Measurements from ENCODE around the gene MAPKAP1. TPM values are rescaled to one million over a fixed set of nuclear protein-coding genes. Genes with fewer than 3 reads are reported as not detected.

MAPKAP1 gene
- total and polyA plus RNA-seq, 4 donors: 44.5 to 64.0 (median 62.6) TPM

DNA sequence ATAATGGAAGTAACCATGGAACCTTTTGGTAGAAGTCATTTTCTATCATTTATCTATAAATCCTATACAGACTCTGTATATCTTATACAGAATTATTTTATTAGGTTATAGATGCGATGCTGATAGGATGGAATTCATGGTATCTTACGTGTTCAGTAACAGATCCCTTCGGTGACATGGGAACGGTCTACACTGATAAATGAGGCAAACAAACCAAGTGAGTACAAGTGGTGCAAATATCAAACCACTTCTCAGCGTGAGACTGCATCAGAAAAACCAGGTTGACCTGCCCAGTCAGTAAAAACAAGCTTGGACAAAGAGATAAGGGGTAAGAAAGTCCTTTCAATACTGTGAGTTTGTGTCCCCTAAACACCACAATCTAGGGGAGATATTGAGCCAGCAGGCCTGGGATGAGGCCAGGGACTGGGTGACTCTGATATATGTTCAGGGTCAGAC lies 229.9 kb downstream of the MAPKAP1 start:
- Histone ChIP-seq H3K27ac (ENCODE audit: low read depth, low read length) (no peak overlapping the region), H3K4me3 (ENCODE audit: low read depth, low read length) (no peak overlapping the region), H3K27me3 (ENCODE audit: control insufficient read depth, insufficient read depth, low read length) (no peaks in the 10 kb centered on the region), H3K36me3 (ENCODE audit: control insufficient read depth, insufficient read depth, low read length) (no peaks in the 10 kb centered on the region), H3K4me1 (ENCODE audit: control insufficient read depth, insufficient read depth, low read length) (peaks cover 4% of the 10 kb centered on the region), H3K9me3 (ENCODE audit: control insufficient read depth, insufficient read depth, low read length) (no peaks in the 10 kb centered on the region)
- DNase-seq (ENCODE audit: low read depth in 4 of 6, low spot score in 6 of 6): no peak
- 100% methylated on average over 2 of the region's 5 CpGs for WGBS (ENCODE audit: insufficient coverage)

DNA sequence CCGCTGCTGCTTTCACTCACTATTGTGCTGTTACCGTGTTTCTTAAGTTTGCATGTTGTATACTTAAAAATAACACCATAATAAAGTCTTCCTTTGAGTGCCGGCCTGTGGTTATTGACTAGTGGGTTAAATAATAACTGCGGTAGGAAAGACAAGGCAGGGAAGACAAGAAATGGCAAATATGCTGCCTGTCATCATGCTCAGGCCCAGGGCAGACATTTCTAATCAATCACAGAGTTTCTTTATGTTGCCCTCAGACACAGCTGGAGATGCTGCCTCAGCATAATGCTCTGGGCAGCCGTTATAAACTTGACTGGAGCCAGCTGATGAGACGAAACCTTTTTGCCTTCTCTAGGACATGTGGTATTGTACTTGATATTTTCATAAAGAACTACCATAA lies 230.4 kb downstream of the MAPKAP1 start:
- Histone ChIP-seq H3K27ac (ENCODE audit: low read depth, low read length) (no peak overlapping the region), H3K36me3 (ENCODE audit: control insufficient read depth, insufficient read depth, low read length) (no peaks in the 10 kb centered on the region), H3K4me3 (ENCODE audit: low read depth, low read length) (no peak overlapping the region), H3K4me1 (ENCODE audit: control insufficient read depth, insufficient read depth, low read length) (peaks cover 4% of the 10 kb centered on the region), H3K27me3 (ENCODE audit: control insufficient read depth, insufficient read depth, low read length) (no peaks in the 10 kb centered on the region), H3K9me3 (ENCODE audit: control insufficient read depth, insufficient read depth, low read length) (no peaks in the 10 kb centered on the region)
- no CpG with 5 or more reads among the region's 6 CpGs for WGBS (ENCODE audit: insufficient coverage)
- no peak for DNase-seq (ENCODE audit: low read depth in 4 of 6, low spot score in 6 of 6)

DNA sequence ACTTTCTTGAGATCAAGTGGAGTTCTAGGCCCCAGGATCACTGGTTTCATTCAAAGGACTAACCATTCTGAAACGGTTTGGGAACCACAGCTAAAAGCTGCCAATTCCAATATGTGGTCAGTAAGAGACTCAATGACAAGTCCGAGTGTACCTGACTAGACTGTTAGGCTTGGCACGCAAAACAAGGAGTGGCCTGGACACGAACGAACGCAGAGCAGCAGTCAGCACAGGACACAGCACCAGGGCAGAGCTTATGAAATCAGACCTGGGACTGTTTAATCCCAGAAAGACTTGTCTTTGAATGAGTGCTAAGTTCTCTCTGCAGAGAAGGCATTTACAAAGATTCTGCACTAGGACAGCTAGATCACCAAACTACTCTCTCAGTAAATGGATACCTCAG lies 231.6 kb downstream of the MAPKAP1 start:
- 85% methylated on average over 6 of the region's 6 CpGs for WGBS (ENCODE audit: insufficient coverage)
- peaks cover 4% of the 10 kb centered on the region for H3K36me3 ChIP-seq (ENCODE audit: control insufficient read depth, insufficient read depth, low read length)
- no peaks in the 10 kb centered on the region for H3K27me3 ChIP-seq (ENCODE audit: control insufficient read depth, insufficient read depth, low read length)
- H3K4me1 ChIP-seq (ENCODE audit: control insufficient read depth, insufficient read depth, low read length): peaks cover 12% of the 10 kb centered on the region
- no peak for DNase-seq (ENCODE audit: low read depth in 4 of 6, low spot score in 6 of 6)
- no peaks in the 10 kb centered on the region for H3K9me3 ChIP-seq (ENCODE audit: control insufficient read depth, insufficient read depth, low read length)
- no peak overlapping the region for H3K4me3 ChIP-seq (ENCODE audit: low read depth, low read length)
- no peak overlapping the region for H3K27ac ChIP-seq (ENCODE audit: low read depth, low read length)

DNA sequence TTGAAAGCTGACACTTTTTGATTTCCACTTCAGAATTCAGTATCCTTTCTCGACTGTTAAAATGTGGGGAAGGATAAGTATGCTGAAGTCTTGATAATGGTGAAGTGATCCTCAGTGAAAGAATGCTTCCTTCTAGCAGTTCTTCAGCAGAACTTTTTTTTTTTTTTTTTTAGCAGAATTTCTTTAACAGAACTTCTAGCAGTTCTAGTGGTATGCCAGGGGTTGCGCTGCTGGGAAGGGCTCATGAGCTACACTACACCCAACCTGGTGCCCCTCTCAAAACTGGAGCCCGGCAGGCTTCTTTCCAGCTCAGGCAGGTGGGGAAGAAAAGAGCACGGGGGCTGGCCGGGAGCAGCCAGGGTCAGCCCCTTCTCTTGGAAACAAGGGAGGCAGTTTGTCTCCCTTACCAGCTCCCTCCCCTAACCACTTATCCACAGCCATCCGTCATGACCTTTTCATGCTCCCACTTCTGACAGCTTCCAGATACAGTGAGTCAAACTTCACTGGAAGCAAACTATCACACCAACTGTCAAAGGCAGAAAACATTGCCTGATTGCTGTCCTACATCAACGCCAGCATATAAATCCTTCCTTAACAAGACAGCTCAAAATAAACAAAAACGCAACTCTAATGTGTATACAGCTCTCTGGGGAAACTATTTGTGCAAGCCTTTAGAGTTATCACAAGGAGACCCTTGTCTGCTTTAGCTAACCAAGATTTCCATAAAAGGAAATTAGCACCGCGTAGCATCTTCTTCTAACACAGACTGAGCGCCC lies 233.9 kb downstream of the MAPKAP1 start:
- Histone ChIP-seq H3K9me3 (ENCODE audit: control insufficient read depth, insufficient read depth, low read length) (no peaks in the 10 kb centered on the region), H3K4me3 (ENCODE audit: low read depth, low read length) (no peak overlapping the region), H3K27me3 (ENCODE audit: control insufficient read depth, insufficient read depth, low read length) (no peaks in the 10 kb centered on the region), H3K27ac (ENCODE audit: low read depth, low read length) (peak overlapping the region; percentile 29), H3K4me1 (ENCODE audit: control insufficient read depth, insufficient read depth, low read length) (peaks cover 12% of the 10 kb centered on the region), H3K36me3 (ENCODE audit: control insufficient read depth, insufficient read depth, low read length) (peaks cover 4% of the 10 kb centered on the region)
- DNase-seq (ENCODE audit: low read depth in 4 of 6, low spot score in 6 of 6): peak in 1 of 6 donors; percentile 45
- WGBS (ENCODE audit: insufficient coverage): 30% methylated on average over 7 of the region's 11 CpGs

DNA sequence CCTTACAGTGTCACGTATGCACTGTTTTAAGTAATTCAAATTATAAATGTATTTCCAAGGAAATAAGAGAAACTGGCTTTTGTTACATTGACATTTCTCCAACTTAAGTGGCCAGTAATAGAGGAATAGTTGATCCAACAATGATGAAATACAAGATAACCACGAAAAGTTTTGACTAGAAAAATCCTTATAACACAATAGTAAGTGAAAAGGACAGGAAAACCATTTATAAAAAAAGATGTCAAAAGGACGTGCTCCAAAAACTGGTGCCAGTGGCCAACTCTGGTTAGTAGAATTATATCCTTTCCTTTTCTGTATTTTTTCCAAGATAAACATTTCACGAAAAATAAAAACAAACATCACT lies 234.5 kb downstream of the MAPKAP1 start:
- no peaks in the 10 kb centered on the region for H3K27me3 ChIP-seq (ENCODE audit: control insufficient read depth, insufficient read depth, low read length)
- DNase-seq (ENCODE audit: low read depth in 4 of 6, low spot score in 6 of 6): no peak
- H3K27ac ChIP-seq (ENCODE audit: low read depth, low read length): no peak overlapping the region
- no peak overlapping the region for H3K4me3 ChIP-seq (ENCODE audit: low read depth, low read length)
- peaks cover 15% of the 10 kb centered on the region for H3K4me1 ChIP-seq (ENCODE audit: control insufficient read depth, insufficient read depth, low read length)
- no peaks in the 10 kb centered on the region for H3K9me3 ChIP-seq (ENCODE audit: control insufficient read depth, insufficient read depth, low read length)
- peaks cover 5% of the 10 kb centered on the region for H3K36me3 ChIP-seq (ENCODE audit: control insufficient read depth, insufficient read depth, low read length)
- WGBS (ENCODE audit: insufficient coverage): no CpG with 5 or more reads among the region's 4 CpGs

DNA sequence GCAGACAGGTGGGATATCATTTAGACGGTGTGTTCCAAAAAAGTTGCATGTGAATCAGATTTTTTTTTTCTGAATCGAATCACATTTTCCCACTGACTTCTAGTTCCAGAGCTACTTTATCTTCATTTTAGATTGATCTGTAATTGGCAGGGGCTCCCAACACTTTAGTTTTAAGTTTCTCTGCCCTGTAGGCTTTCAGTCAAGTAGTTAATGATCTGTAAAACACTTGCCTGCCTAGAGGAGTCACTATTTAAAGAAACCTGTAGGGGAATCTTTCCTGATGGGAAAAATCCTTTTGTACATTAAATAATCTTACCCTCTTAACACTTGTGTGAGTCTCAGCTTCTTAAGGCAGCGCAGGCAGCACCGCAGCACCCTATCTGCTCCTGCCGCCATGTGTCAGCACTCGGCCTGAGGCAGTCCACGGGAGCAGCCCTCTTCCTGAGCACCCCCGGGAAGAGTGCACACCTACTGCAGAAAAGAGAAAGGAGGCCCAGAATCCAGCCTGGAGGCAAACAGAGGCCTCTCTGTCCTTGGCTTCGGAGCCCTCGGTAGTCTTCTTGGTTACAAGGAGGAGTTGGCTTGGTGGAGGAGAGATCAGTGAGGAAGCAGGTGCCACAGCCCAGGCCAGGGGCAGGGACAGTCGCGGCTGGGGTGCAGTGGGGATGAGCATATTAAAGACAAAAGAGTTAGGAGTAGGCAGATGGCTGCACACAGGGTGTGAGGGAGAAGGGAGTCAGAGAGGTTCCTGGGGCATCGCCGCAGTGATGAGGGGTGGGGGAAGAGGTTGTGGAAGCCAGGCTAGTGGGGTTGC lies 236.0 kb downstream of the MAPKAP1 start:
- Histone ChIP-seq H3K27ac (ENCODE audit: low read depth, low read length) (no peak overlapping the region), H3K4me1 (ENCODE audit: control insufficient read depth, insufficient read depth, low read length) (peaks cover 20% of the 10 kb centered on the region), H3K36me3 (ENCODE audit: control insufficient read depth, insufficient read depth, low read length) (peaks cover 9% of the 10 kb centered on the region), H3K27me3 (ENCODE audit: control insufficient read depth, insufficient read depth, low read length) (no peaks in the 10 kb centered on the region), H3K9me3 (ENCODE audit: control insufficient read depth, insufficient read depth, low read length) (no peaks in the 10 kb centered on the region), H3K4me3 (ENCODE audit: low read depth, low read length) (no peak overlapping the region)
- 68% methylated on average over 11 of the region's 14 CpGs for whole genome bisulfite sequencing (ENCODE audit: insufficient coverage)
- no peak for DNase-seq (ENCODE audit: low read depth in 4 of 6, low spot score in 6 of 6)

DNA sequence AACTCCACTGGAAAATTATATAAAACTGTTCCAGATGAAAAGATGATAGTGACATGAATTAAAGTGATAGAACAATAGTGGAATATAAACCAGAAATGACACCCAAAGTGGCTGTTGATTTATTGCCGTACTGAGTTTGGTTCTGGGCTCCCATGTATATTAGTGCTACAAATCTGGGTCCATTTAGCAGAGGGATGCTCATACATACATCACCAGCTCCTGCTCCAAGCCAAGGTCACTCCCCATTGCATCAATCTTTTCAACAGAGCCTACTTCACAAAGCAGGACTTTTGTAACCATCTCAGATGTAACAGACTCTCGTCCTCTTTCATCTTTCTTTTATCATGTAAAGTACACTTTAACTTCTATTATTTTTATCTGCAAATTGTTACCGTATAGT lies 236.8 kb downstream of the MAPKAP1 start:
- DNase-seq (ENCODE audit: low read depth in 4 of 6, low spot score in 6 of 6): no peak
- H3K4me3 ChIP-seq (ENCODE audit: low read depth, low read length): no peak overlapping the region
- no peaks in the 10 kb centered on the region for H3K9me3 ChIP-seq (ENCODE audit: control insufficient read depth, insufficient read depth, low read length)
- peaks cover 20% of the 10 kb centered on the region for H3K4me1 ChIP-seq (ENCODE audit: control insufficient read depth, insufficient read depth, low read length)
- H3K36me3 ChIP-seq (ENCODE audit: control insufficient read depth, insufficient read depth, low read length): peaks cover 9% of the 10 kb centered on the region
- 75% methylated on average over 2 of the region's 3 CpGs for WGBS (ENCODE audit: insufficient coverage)
- no peak overlapping the region for H3K27ac ChIP-seq (ENCODE audit: low read depth, low read length)
- no peaks in the 10 kb centered on the region for H3K27me3 ChIP-seq (ENCODE audit: control insufficient read depth, insufficient read depth, low read length)

DNA sequence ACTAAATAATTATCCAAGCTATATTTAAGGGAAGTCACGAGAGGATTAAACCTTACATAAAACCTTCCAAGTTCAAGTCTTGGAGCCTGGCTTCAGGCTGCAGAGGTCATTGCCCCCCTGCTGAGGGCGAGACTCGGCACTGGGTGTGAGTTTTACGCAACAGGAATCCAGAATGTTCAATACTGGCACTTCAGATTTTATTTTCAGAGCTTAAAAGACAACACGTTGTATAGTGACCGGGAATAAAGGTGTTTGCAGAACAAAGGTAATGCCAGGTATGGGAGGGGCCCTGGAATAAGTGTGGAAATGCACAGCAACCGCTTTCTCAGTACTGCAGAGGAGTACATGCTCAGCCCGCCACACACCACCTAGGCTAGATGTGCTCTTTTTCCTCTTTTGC lies 238.4 kb downstream of the MAPKAP1 start:
- Histone ChIP-seq H3K4me1 (ENCODE audit: control insufficient read depth, insufficient read depth, low read length) (peaks cover 20% of the 10 kb centered on the region), H3K36me3 (ENCODE audit: control insufficient read depth, insufficient read depth, low read length) (peaks cover 9% of the 10 kb centered on the region), H3K27me3 (ENCODE audit: control insufficient read depth, insufficient read depth, low read length) (no peaks in the 10 kb centered on the region), H3K4me3 (ENCODE audit: low read depth, low read length) (no peak overlapping the region), H3K27ac (ENCODE audit: low read depth, low read length) (no peak overlapping the region), H3K9me3 (ENCODE audit: control insufficient read depth, insufficient read depth, low read length) (no peaks in the 10 kb centered on the region)
- 89% methylated on average over 7 of the region's 8 CpGs for WGBS (ENCODE audit: insufficient coverage)
- no peak for DNase-seq (ENCODE audit: low read depth in 4 of 6, low spot score in 6 of 6)

DNA sequence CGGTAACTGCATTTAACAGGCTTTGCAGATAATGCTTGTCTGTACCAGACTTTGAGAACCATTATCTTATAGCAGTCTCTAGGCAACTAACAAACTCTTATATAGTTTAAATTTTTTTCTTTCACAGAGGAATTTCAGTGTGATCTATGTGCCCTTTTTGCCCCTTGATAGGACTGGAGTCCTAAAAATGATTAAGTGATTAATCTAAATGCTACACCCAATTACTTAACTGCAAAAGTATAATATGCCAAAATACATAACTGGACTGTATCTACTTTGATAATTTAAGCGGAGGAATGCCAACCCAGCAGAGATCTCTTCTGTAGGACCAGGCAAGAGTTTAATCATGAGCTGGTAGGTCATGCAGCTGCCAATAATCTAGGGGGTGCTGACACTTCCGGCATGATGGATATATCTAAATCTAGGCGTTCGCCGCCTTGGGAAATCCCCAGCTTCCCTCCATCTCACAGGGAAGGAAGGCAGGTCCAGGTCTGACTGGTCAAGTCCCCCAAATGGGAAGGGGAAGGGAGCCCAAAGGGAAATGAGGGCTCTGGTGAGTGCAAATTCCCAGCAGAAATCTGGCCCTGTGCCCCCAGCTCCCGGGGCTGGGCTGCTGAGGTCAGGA lies 239.8 kb downstream of the MAPKAP1 start:
- Histone ChIP-seq H3K27me3 (ENCODE audit: control insufficient read depth, insufficient read depth, low read length) (no peaks in the 10 kb centered on the region), H3K27ac (ENCODE audit: low read depth, low read length) (no peak overlapping the region), H3K4me3 (ENCODE audit: low read depth, low read length) (no peak overlapping the region), H3K4me1 (ENCODE audit: control insufficient read depth, insufficient read depth, low read length) (peaks cover 16% of the 10 kb centered on the region), H3K36me3 (ENCODE audit: control insufficient read depth, insufficient read depth, low read length) (peaks cover 9% of the 10 kb centered on the region), H3K9me3 (ENCODE audit: control insufficient read depth, insufficient read depth, low read length) (no peaks in the 10 kb centered on the region)
- DNase-seq (ENCODE audit: low read depth in 4 of 6, low spot score in 6 of 6): no peak
- WGBS (ENCODE audit: insufficient coverage): 55% methylated on average over 2 of the region's 7 CpGs

Data from spinal cord (tissue), 10 donors.